ENCODE results near the gene CREG2. TPM values are rescaled to one million over a fixed set of nuclear protein-coding genes. Genes with fewer than 3 reads are reported as not detected.

CREG2 gene
- total RNA-seq, 1 donor from 2014 or later: 0.17 TPM

GRCh38 chr2:101344137-101344536 lies 43.2 kb downstream of the CREG2 start:
- no peaks in the 10 kb centered on the region for H3K36me3 ChIP-seq (ENCODE audit: control insufficient read depth, insufficient read depth, low read length)
- H3K27me3 ChIP-seq (ENCODE audit: control insufficient read depth, insufficient read depth, low read length): no peaks in the 10 kb centered on the region
- no peak for DNase-seq (ENCODE audit: low read depth)
- TF ChIP-seq CTCF (IDR thresholded peaks at IDR 0.05; ENCODE audit: insufficient read depth, low read length, poor library complexity, severe bottlenecking): no peak
- no peak overlapping the region for H3K4me3 ChIP-seq (ENCODE audit: low read depth, low read length)

- no peak for DNase-seq (ENCODE audit: low read depth)
- no peaks in the 10 kb centered on the region for H3K27me3 ChIP-seq (ENCODE audit: control insufficient read depth, insufficient read depth, low read length)
- TF ChIP-seq CTCF (IDR thresholded peaks at IDR 0.05; ENCODE audit: insufficient read depth, low read length, poor library complexity, severe bottlenecking): no peak
- no peak overlapping the region for H3K4me3 ChIP-seq (ENCODE audit: low read depth, low read length)
- no peaks in the 10 kb centered on the region for H3K36me3 ChIP-seq (ENCODE audit: control insufficient read depth, insufficient read depth, low read length)
These were observed 44.7 kb downstream of the CREG2 start for GRCh38 chr2:101342625-101343008.

- no peak for DNase-seq (ENCODE audit: low read depth)
- no peaks in the 10 kb centered on the region for H3K36me3 ChIP-seq (ENCODE audit: control insufficient read depth, insufficient read depth, low read length)
- H3K4me3 ChIP-seq (ENCODE audit: low read depth, low read length): no peak overlapping the region
- peak; percentile 77 for TF ChIP-seq CTCF (IDR thresholded peaks at IDR 0.05; ENCODE audit: insufficient read depth, low read length, poor library complexity, severe bottlenecking)
- no peaks in the 10 kb centered on the region for H3K27me3 ChIP-seq (ENCODE audit: control insufficient read depth, insufficient read depth, low read length)
These were observed 45.2 kb downstream of the CREG2 start for GRCh38 chr2:101341901-101342624.

- DNase-seq (ENCODE audit: low read depth): no peak
- Histone ChIP-seq H3K36me3 (ENCODE audit: control insufficient read depth, insufficient read depth, low read length) (no peaks in the 10 kb centered on the region), H3K4me3 (ENCODE audit: low read depth, low read length) (no peak overlapping the region), H3K27me3 (ENCODE audit: control insufficient read depth, insufficient read depth, low read length) (no peaks in the 10 kb centered on the region)
- TF ChIP-seq CTCF (IDR thresholded peaks at IDR 0.05; ENCODE audit: insufficient read depth, low read length, poor library complexity, severe bottlenecking): no peak
These were observed 45.9 kb downstream of the CREG2 start for GRCh38 chr2:101341421-101341820.

DNA sequence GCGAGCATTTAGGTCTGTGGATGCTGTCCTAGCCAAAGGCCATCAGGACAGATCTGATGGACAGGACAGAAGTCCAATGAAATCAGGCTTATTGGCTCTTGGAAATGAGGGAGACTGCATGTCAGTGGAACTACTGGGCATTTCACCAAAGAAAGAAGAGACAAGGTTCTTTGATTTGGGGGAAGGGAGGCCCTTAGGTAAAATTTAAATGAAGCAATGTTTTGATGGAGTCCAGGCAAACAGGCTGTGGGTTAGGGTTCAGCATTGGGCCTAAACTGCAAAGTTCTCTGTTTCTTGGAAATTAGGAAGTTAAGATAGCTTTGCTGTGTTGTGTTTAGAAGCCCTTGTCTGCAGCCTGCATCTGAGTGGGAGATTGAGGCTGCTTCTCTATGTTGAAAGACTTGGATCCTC lies 47.2 kb downstream of the CREG2 start:
- DNase-seq (ENCODE audit: low read depth): no peak
- H3K36me3 ChIP-seq (ENCODE audit: control insufficient read depth, insufficient read depth, low read length): no peaks in the 10 kb centered on the region
- H3K4me3 ChIP-seq (ENCODE audit: low read depth, low read length): no peak overlapping the region
- no peaks in the 10 kb centered on the region for H3K27me3 ChIP-seq (ENCODE audit: control insufficient read depth, insufficient read depth, low read length)
- TF ChIP-seq CTCF (IDR thresholded peaks at IDR 0.05; ENCODE audit: insufficient read depth, low read length, poor library complexity, severe bottlenecking): no peak

All from kidney epithelial cell (primary cell).